Measurements from ENCODE around the gene MEX3D. TPM values are rescaled to one million over a fixed set of nuclear protein-coding genes. Genes with fewer than 3 reads are reported as not detected.

The MEX3D gene
- total RNA-seq, 2 experiments from 2014 or later = 11.9 to 13.6 TPM

DNA sequence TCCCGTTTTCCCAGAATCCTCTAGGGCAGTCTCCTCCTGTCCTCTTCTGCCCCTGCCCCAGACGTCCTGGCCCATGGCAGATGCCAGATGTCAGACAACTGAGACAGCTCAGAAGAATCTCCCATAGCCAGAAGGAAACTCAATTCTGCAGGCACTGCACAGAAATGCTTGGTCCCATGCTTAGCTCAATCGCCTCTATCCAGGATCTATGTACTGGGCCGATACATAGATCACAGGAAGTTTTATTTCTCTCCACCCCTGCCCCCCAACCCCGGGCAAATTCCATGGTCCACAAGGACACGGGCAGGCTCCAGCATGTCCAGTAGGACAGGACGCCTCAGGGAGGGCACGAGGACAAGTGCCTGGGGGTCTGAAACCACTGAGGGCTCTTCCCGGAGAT, 19.7 kb upstream of the MEX3D start:
- Histone ChIP-seq H3K79me2 (ENCODE audit: insufficient read depth, low read depth, low read length) (peaks cover 62% of the 10 kb centered on the region), H3K9me3 (ENCODE audit: low read length) (no peaks in the 10 kb centered on the region), H3K4me1 (ENCODE audit: insufficient read depth, low read length, poor library complexity, severe bottlenecking) (peaks cover 16% of the 10 kb centered on the region), H3K9me2 (ENCODE audit: insufficient read depth, low read length) (no peaks in the 10 kb centered on the region), H3K4me2 (ENCODE audit: low read length) (no peak overlapping the region), H3K36me3 (ENCODE audit: insufficient read depth, low read length) (peaks cover 81% of the 10 kb centered on the region), H4K20me1 (ENCODE audit: insufficient read depth, low read length) (no peaks in the 10 kb centered on the region; the same call in 1 of the 2 replicates), H3K27ac (ENCODE audit: low read depth, low read length, poor library complexity, severe bottlenecking) (no peak overlapping the region), H2AFZ (ENCODE audit: low read length) (no peak overlapping the region), H3K4me3 (ENCODE audit: low read depth, low read length, poor library complexity, severe bottlenecking) (no peak overlapping the region)
- BruUV-seq (replicated peaks) = TSS peak; percentile 21
- DNase-seq (ENCODE audit: low spot score) = no peak
- intact Hi-C loops (cut with micrococcal nuclease; ENCODE audit: unreplicated experiment) = no loop called here
- POLR2A ChIA-PET = no interaction called here
- CTCF ChIA-PET (ENCODE audit: unreplicated experiment) = interaction anchor here (0.8 kb wide), 1 partner anchor 42 kb away, joined by 3 read pairs; no protein-coding TSS in a partner anchor
- TF ChIP-seq EZH2phosphoT487 (IDR thresholded peaks at IDR 0.05; ENCODE audit: borderline replicate concordance, low read depth, low read length) = no peak
- TF ChIP-seq, protein P1, sequence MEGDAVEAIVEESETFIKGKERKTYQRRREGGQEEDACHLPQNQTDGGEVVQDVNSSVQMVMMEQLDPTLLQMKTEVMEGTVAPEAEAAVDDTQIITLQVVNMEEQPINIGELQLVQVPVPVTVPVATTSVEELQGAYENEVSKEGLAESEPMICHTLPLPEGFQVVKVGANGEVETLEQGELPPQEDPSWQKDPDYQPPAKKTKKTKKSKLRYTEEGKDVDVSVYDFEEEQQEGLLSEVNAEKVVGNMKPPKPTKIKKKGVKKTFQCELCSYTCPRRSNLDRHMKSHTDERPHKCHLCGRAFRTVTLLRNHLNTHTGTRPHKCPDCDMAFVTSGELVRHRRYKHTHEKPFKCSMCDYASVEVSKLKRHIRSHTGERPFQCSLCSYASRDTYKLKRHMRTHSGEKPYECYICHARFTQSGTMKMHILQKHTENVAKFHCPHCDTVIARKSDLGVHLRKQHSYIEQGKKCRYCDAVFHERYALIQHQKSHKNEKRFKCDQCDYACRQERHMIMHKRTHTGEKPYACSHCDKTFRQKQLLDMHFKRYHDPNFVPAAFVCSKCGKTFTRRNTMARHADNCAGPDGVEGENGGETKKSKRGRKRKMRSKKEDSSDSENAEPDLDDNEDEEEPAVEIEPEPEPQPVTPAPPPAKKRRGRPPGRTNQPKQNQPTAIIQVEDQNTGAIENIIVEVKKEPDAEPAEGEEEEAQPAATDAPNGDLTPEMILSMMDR (conservative IDR thresholded peaks at IDR 0.05; ENCODE audit: low read length) = no peak

DNA sequence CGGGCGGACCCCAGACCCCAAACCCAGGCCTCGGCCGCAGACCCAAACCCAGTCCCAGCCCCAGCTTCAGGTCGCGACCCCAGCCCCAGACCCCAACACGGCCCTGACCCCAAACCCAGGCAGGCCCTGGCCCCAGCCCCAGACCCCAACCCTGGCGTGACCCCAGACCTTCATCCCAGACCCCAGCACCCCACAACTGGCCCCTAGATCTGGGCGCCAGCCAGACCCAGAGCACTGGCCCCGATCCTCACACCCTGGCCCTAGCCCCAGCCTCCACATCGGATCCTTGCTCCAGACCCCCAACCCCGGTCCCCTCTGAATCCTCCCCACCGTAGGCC, 17.1 kb upstream of the MEX3D start:
- no peak for DNase-seq (ENCODE audit: low spot score)
- Histone ChIP-seq H3K4me2 (ENCODE audit: low read length) (no peak overlapping the region), H3K79me2 (ENCODE audit: insufficient read depth, low read depth, low read length) (peaks cover 43% of the 10 kb centered on the region), H3K4me1 (ENCODE audit: insufficient read depth, low read length, poor library complexity, severe bottlenecking) (peaks cover 7% of the 10 kb centered on the region), H4K20me1 (ENCODE audit: insufficient read depth, low read length) (no peaks in the 10 kb centered on the region; the same call in 1 of the 2 replicates), H3K27ac (ENCODE audit: low read depth, low read length, poor library complexity, severe bottlenecking) (no peak overlapping the region), H3K9me3 (ENCODE audit: low read length) (no peaks in the 10 kb centered on the region), H3K9me2 (ENCODE audit: insufficient read depth, low read length) (no peaks in the 10 kb centered on the region), H2AFZ (ENCODE audit: low read length) (no peak overlapping the region), H3K4me3 (ENCODE audit: low read depth, low read length, poor library complexity, severe bottlenecking) (no peak overlapping the region), H3K36me3 (ENCODE audit: insufficient read depth, low read length) (peaks cover 89% of the 10 kb centered on the region)
- no TSS peak for BruUV-seq (replicated peaks)
- ChIA-PET POLR2A (no interaction called here), CTCF (ENCODE audit: unreplicated experiment) (no interaction called here)
- intact Hi-C loops (cut with micrococcal nuclease; ENCODE audit: unreplicated experiment) = no loop called here
- TF ChIP-seq, protein P1 (conservative IDR thresholded peaks at IDR 0.05; ENCODE audit: low read length) = no peak
- TF ChIP-seq EZH2phosphoT487 (IDR thresholded peaks at IDR 0.05; ENCODE audit: borderline replicate concordance, low read depth, low read length) = no peak

DNA sequence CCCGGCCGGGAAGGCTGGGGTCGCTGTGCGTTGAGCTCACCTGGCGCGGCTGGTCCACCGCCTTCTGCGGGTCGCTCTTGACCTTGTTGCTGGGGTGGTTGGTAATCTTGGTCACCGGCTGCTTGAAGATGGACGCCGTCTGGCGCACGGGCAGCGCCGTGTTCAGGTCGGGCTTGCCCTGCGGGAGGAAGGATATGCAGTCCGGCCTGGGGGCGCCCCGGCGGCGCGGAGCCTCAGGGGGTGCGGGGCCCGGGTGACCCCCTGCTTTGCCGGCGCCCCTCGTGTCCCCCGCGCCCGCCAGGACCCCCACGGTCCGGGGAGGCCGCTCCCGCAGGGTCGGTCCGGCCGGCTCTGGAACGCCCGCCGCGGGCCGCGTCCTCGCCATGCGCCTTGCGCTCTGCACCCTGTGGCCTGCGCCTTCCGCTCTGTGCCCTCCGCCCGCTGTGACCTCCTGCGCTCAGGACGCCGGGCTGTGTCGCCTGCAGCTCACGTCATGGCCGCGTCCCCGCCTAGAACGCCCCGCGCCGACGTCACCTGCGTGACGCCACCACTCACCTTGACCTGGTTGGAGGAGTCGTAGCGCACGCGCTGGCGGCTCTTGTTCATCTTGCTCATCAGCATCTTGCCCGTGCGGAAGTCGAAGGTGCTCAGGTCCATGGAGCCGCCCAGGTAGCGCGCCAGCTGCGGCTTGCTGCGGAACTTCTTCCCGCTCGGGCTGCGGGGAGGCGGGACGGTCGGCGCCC, 16.5 kb upstream of the MEX3D start:
- ChIA-PET POLR2A (no interaction called here), CTCF (ENCODE audit: unreplicated experiment) (no interaction called here)
- Histone ChIP-seq H4K20me1 (ENCODE audit: insufficient read depth, low read length) (no peaks in the 10 kb centered on the region), H2AFZ (ENCODE audit: low read length) (no peak overlapping the region), H3K36me3 (ENCODE audit: insufficient read depth, low read length) (peaks cover 89% of the 10 kb centered on the region), H3K27ac (ENCODE audit: low read depth, low read length, poor library complexity, severe bottlenecking) (no peak overlapping the region), H3K4me1 (ENCODE audit: insufficient read depth, low read length, poor library complexity, severe bottlenecking) (peaks cover 1% of the 10 kb centered on the region), H3K79me2 (ENCODE audit: insufficient read depth, low read depth, low read length) (peaks cover 37% of the 10 kb centered on the region), H3K4me2 (ENCODE audit: low read length) (no peak overlapping the region), H3K4me3 (ENCODE audit: low read depth, low read length, poor library complexity, severe bottlenecking) (no peak overlapping the region), H3K9me3 (ENCODE audit: low read length) (no peaks in the 10 kb centered on the region), H3K9me2 (ENCODE audit: insufficient read depth, low read length) (no peaks in the 10 kb centered on the region)
- no peak for DNase-seq (ENCODE audit: low spot score)
- no peak for TF ChIP-seq EZH2phosphoT487 (IDR thresholded peaks at IDR 0.05; ENCODE audit: borderline replicate concordance, low read depth, low read length)
- TF ChIP-seq, protein P1 (conservative IDR thresholded peaks at IDR 0.05; ENCODE audit: low read length) = no peak
- intact Hi-C loops (cut with micrococcal nuclease; ENCODE audit: unreplicated experiment) = no loop called here
- no TSS peak for BruUV-seq (replicated peaks)

All from OCI-LY7 (cell line).